ENCODE data around the gene TBC1D20.

Gene TBC1D20

GRCh38 chr20:438571-439469 lies 23.5 kb downstream of the TBC1D20 start:
- DNase-seq (ENCODE audit: low read depth in 2 of 2), result peak in 1 of 2 donors; percentile 20

GRCh38 chr20:437787-438486 lies 24.4 kb downstream of the TBC1D20 start:
- no peak for DNase-seq (ENCODE audit: low read depth in 2 of 2)

GRCh38 chr20:436476-436875 lies 25.9 kb downstream of the TBC1D20 start:
- DNase-seq (ENCODE audit: low read depth in 2 of 2), result no peak

- no peak for DNase-seq (ENCODE audit: low read depth in 2 of 2)
These were observed 26.8 kb downstream of the TBC1D20 start for GRCh38 chr20:435558-435957.

GRCh38 chr20:434661-435419 lies 27.5 kb downstream of the TBC1D20 start:
- no peak for DNase-seq (ENCODE audit: low read depth in 2 of 2)

- no peak for DNase-seq (ENCODE audit: low read depth in 2 of 2)
These were observed 28.1 kb downstream of the TBC1D20 start for GRCh38 chr20:434221-434620.

GRCh38 chr20:433300-433975 lies 28.9 kb downstream of the TBC1D20 start:
- DNase-seq (ENCODE audit: low read depth in 2 of 2), result peak; percentile 21 to 41

- DNase-seq (ENCODE audit: low read depth in 2 of 2), result no peak
These were observed 29.5 kb downstream of the TBC1D20 start for GRCh38 chr20:432677-433299.

GRCh38 chr20:432208-432607 lies 30.1 kb downstream of the TBC1D20 start:
- no peak for DNase-seq (ENCODE audit: low read depth in 2 of 2)

- DNase-seq (ENCODE audit: low read depth in 2 of 2), result no peak
These were observed 31.1 kb downstream of the TBC1D20 start for GRCh38 chr20:431012-431904.

- DNase-seq (ENCODE audit: low read depth in 2 of 2), result no peak
These were observed 32.0 kb downstream of the TBC1D20 start for GRCh38 chr20:430091-430999.

- DNase-seq (ENCODE audit: low read depth in 2 of 2), result no peak
These were observed 33.6 kb downstream of the TBC1D20 start for GRCh38 chr20:428658-429200.

GRCh38 chr20:427849-428657 lies 34.3 kb downstream of the TBC1D20 start:
- no peak for DNase-seq (ENCODE audit: low read depth in 2 of 2)

GRCh38 chr20:427401-427800 lies 34.9 kb downstream of the TBC1D20 start:
- DNase-seq (ENCODE audit: low read depth in 2 of 2), result no peak

GRCh38 chr20:426566-426965 lies 35.8 kb downstream of the TBC1D20 start:
- DNase-seq (ENCODE audit: low read depth in 2 of 2), result no peak

- no peak for DNase-seq (ENCODE audit: low read depth in 2 of 2)
These were observed 40.6 kb downstream of the TBC1D20 start for GRCh38 chr20:421685-422250.

- no peak for DNase-seq (ENCODE audit: low read depth in 2 of 2)
These were observed 41.4 kb downstream of the TBC1D20 start for GRCh38 chr20:420721-421574.
